AG04450 (cell line): ENCODE results near the gene MAGI2. TPM values are rescaled to one million over a fixed set of nuclear protein-coding genes. Genes with fewer than 3 reads are reported as not detected.
"Not testable (repeated sequence)": the region's sequence is repeated elsewhere in the genome, so short reads cannot be mapped to it uniquely, and the experiment has no call there.

Source experiments
- CTCF ChIA-PET: fragments of 300-600, 350-600 bp; formaldehyde crosslinking; extraction: SDS; loops from one replicate; lab custom pipeline; 2022; ENCODE audit warnings: antibody characterized with exemption, inconsistent platforms; lab: Charles Lee
- POLR2A ChIA-PET: fragments of 350-600 bp; formaldehyde crosslinking; extraction: SDS; loops from one replicate; lab custom pipeline; 2021; ENCODE audit warnings: antibody characterized with exemption, inconsistent platforms; lab: Yijun Ruan, JAX
- DNase-seq: peaks from one replicate; pipeline ENCODE4 v3.0.0-alpha.2; 2011; ENCODE audit warnings: low read depth, low spot score
- H3K27ac ChIP-seq: one replicate; pipeline ENCODE4 v1.5.1; 2012; ENCODE audit warnings: low read depth, low read length, control low read depth
- H3K27me3 ChIP-seq: one replicate; pipeline ENCODE4 v1.6.0; 2012; ENCODE audit warnings: low read length; ENCODE audit not compliant: control insufficient read depth, insufficient read depth
- H3K4me3 ChIP-seq: 2 replicates; pipeline ENCODE4 v1.5.1; 2011; ENCODE audit warnings: mild to moderate bottlenecking, low read depth, low read length, control low read depth
- H3K9me3 ChIP-seq: 2 replicates; pipeline ENCODE4 v1.5.1; 2012; ENCODE audit warnings: low read length; ENCODE audit not compliant: control insufficient read depth, insufficient read depth
- CTCF ChIP-seq: IDR thresholded peaks from 2 replicates; pipeline ENCODE4 v1.5.1; 2011; ENCODE audit warnings: low read depth, low read length, control low read depth, inconsistent platforms
- polyA plus RNA-seq: library from polyadenylated mRNA; depleted of rRNA; stranded (reverse); fragments of >200 nt; gene quantifications from 2 replicates; pipeline ENCODE4 v1.2.3, GENCODE V29; 2011

The MAGI2 gene
- polyA plus RNA-seq, 1 experiment: 2.3 TPM

DNA sequence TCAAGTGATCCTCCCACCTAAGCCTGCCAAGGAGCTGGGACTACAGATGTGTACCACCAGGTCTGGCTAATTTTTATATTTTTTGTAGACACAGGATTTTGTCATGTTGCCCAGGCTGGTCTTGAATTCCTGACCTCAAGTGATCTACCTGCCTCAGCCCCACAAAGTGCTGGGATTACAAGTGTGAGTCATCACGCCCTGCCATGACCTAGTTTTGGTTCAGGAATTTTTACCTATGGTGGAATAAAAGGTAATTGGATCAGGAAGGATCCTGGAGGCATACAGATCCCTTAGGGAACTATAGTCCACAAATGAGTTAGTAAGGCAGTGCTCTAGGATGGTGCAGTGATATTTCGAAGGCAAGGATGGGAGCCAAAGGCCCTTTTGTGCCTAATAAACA is 937.0 kb downstream of the MAGI2 start:
- POLR2A ChIA-PET: no interaction called here
- H3K27ac ChIP-seq: no peak overlapping the region
- H3K9me3 ChIP-seq: no peaks in the 10 kb centered on the region
- CTCF ChIA-PET: interaction anchor here (0.6 kb wide), 1 partner anchor 1618 kb away, joined by 3 read pairs; no protein-coding TSS in a partner anchor
- H3K4me3 ChIP-seq: no peak overlapping the region
- no peaks in the 10 kb centered on the region for H3K27me3 ChIP-seq
- DNase-seq: no peak
- TF ChIP-seq CTCF: no peak

DNA sequence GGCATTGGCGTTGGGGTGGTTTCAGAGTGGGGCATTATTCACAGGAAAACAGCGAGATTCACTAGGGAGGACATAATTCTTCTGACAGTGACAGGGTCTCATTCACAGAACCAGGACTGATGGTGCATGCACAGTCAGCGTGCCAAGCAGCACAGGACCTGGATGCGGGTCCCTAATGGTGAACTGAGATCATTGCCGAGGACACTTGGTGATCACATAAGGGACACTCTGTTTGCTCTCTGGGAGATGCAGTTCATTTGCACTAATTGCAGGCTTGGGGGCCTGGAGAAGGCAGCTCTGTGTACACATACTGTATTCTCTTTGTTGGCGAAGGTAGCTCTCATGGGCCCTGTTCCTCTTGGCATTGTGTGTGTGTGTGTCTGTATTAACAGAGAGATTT is 938.8 kb downstream of the MAGI2 start:
- ChIA-PET CTCF (no interaction called here), POLR2A (no interaction called here)
- Histone ChIP-seq H3K27ac (no peak overlapping the region), H3K9me3 (no peaks in the 10 kb centered on the region), H3K27me3 (no peaks in the 10 kb centered on the region), H3K4me3 (no peak overlapping the region)
- no peak for DNase-seq
- TF ChIP-seq CTCF: no peak

DNA sequence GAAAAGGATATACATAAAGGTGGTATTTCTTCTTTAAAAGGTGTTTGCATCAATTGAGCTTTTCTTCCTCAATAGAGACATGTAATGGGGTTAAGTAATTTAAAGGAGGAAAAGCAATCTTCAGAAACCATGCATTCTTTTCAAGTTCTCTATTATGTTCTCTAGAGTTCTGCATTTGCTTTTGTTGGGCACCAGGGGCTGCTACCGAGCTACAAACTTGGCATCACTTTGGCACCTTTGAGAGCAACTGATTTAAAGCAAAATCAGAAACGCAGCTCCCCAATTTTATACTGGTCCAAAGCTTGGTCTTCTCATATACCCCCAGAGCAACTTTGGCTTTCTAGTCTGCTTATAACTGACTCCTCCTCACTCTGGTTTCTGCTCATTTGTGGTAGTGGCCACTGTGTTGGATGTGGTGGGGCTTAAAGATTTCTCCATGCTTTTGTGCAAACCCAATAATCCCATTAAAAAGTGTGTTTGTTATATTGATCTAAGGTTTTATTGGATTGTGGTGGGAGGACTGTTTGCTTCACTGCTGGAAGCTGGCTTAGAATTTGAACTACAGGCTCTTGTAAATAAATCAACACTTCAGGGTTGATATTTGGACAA is 942.8 kb downstream of the MAGI2 start:
- peak; percentile 95 for TF ChIP-seq CTCF
- Histone ChIP-seq H3K4me3 (no peak overlapping the region), H3K27me3 (no peaks in the 10 kb centered on the region), H3K27ac (no peak overlapping the region), H3K9me3 (no peaks in the 10 kb centered on the region)
- ChIA-PET POLR2A (interaction anchor here (0.7 kb wide), 1 partner anchor 491 kb away, joined by 3 read pairs; no protein-coding TSS in a partner anchor), CTCF (interaction anchor here (0.6 to 2.0 kb wide), 23 partner anchors 9 to 1537 kb away, joined by 3 to 23 read pairs (median 4); no protein-coding TSS in a partner anchor)
- peak; percentile 29 for DNase-seq

GRCh38 chr7:78503301-78503700 is 950.2 kb downstream of the MAGI2 start:
- H3K27ac ChIP-seq, H3K27me3 ChIP-seq, CTCF ChIA-PET, H3K4me3 ChIP-seq, DNase-seq, H3K9me3 ChIP-seq, POLR2A ChIA-PET: not testable (repeated sequence)

DNA sequence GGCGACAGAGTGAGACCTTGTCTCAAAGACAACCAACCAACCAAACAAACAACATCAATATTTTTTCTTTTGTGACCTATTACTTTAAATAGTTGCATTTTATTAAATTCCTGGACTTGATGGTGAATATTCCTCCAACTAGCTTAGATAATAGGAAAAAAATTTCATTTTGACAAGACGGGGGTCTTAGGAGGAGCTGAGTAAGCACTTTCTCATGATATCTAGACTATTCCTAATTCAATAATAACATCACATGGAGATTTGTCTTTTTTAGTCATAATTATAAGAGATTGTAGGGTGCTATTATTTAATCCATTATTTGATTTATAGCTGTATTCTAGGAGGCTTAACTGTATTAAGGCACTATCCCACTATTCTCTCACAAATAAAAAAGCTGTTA is 952.4 kb downstream of the MAGI2 start:
- POLR2A ChIA-PET: no interaction called here

More for the DNA sequence above, 952.4 kb downstream of the MAGI2 start:
- no peak for TF ChIP-seq CTCF
- H3K27ac ChIP-seq: no peak overlapping the region
- CTCF ChIA-PET: interaction anchor here (0.7 to 2.9 kb wide), 3 partner anchors 10 to 631 kb away, joined by 4 to 11 read pairs (median 5); no protein-coding TSS in a partner anchor
- no peak overlapping the region for H3K4me3 ChIP-seq
- H3K27me3 ChIP-seq: no peaks in the 10 kb centered on the region
- no peak for DNase-seq
- H3K9me3 ChIP-seq: no peaks in the 10 kb centered on the region
